Spleen (tissue), 7 donors: Measurements from ENCODE around the gene CPNE7.

ENCODE experiments used
- POLR2A ChIP-seq, 3 donors: fragments of 450-650 bp; IDR thresholded peaks; one replicate each; pipeline ENCODE4 v1.5.1; 2017; ENCODE audit warnings: antibody characterized with exemption in 3 of 3, mild to moderate bottlenecking in 1 of 3
- TF ChIP-seq, protein P1 (sequence below), 11 experiments: fragments of 200-600 bp in 7 of 11; fragments of 450-650 bp in 4 of 11; sonication (generic) in 4 of 11; IDR thresholded peaks in 8 of 11; conservative IDR thresholded peaks in 3 of 11; 1 replicate in 7 of 11; 2 replicates in 4 of 11; pipeline versions ENCODE4 v1.4.0 to v1.8.0; 2016 to 2021; ENCODE audit warnings: antibody characterized with exemption in 11 of 11, inconsistent platforms in 4 of 11, mild to moderate bottlenecking in 1 of 11
- donor health status: DM: no; HTN: no; CAD: no; lungs with moderate emphysema.
- donor health status: DM: no; HTN: no; CAD: no.
- donor health status: DM: no; HTN: no; CAD: no.

GRCh38 chr16:89579351-89579750, 3.8 kb downstream of the CPNE7 start:
- TF ChIP-seq, protein P1, sequence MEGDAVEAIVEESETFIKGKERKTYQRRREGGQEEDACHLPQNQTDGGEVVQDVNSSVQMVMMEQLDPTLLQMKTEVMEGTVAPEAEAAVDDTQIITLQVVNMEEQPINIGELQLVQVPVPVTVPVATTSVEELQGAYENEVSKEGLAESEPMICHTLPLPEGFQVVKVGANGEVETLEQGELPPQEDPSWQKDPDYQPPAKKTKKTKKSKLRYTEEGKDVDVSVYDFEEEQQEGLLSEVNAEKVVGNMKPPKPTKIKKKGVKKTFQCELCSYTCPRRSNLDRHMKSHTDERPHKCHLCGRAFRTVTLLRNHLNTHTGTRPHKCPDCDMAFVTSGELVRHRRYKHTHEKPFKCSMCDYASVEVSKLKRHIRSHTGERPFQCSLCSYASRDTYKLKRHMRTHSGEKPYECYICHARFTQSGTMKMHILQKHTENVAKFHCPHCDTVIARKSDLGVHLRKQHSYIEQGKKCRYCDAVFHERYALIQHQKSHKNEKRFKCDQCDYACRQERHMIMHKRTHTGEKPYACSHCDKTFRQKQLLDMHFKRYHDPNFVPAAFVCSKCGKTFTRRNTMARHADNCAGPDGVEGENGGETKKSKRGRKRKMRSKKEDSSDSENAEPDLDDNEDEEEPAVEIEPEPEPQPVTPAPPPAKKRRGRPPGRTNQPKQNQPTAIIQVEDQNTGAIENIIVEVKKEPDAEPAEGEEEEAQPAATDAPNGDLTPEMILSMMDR (IDR thresholded peaks at IDR 0.05 in 8 of 11, conservative IDR thresholded peaks at IDR 0.05 in 3 of 11): no peak
- TF ChIP-seq POLR2A (IDR thresholded peaks at IDR 0.05): no peak
